Osteocyte (in vitro differentiated cells): ENCODE data around the gene SYT12. TPM values are rescaled to one million over a fixed set of nuclear protein-coding genes. Genes with fewer than 3 reads are reported as not detected.
"Not testable (repeated sequence)": the region's sequence is repeated elsewhere in the genome, so short reads cannot be mapped to it uniquely, and the experiment has no call there.

Experiments
- DNase-seq: peaks from one replicate; pipeline ENCODE4 v3.0.0; 2021; ENCODE audit warnings: mixed read lengths; ENCODE audit not compliant: unreplicated experiment; ENCODE audit errors: extremely low spot score
- H3K27ac Mint-ChIP-seq: one replicate; pipeline ENCODE4 v1.8.0; 2021; ENCODE audit warnings: mild to moderate bottlenecking, mixed read lengths; ENCODE audit not compliant: unreplicated experiment
- H3K27me3 Mint-ChIP-seq: one replicate; pipeline ENCODE4 v1.8.0; 2021; ENCODE audit warnings: mixed read lengths; ENCODE audit not compliant: unreplicated experiment
- H3K36me3 Mint-ChIP-seq: one replicate; pipeline ENCODE4 v1.8.0; 2021; ENCODE audit warnings: mixed read lengths; ENCODE audit not compliant: unreplicated experiment
- H3K4me1 Mint-ChIP-seq: one replicate; pipeline ENCODE4 v1.8.0; 2021; ENCODE audit warnings: mixed read lengths; ENCODE audit not compliant: unreplicated experiment
- H3K4me3 Mint-ChIP-seq: one replicate; pipeline ENCODE4 v1.8.0; 2021; ENCODE audit warnings: mild to moderate bottlenecking, moderate library complexity, mixed read lengths; ENCODE audit not compliant: unreplicated experiment
- H3K9me3 Mint-ChIP-seq: one replicate; pipeline ENCODE4 v1.8.0; 2021; ENCODE audit warnings: mixed read lengths; ENCODE audit not compliant: unreplicated experiment
- total RNA-seq: library from RNA; stranded (reverse); gene quantifications from 2 replicates; pipeline ENCODE4 v1.2.1, GENCODE V29; 2021
- TF ChIP-seq, protein P1 (sequence below): fragments of 200-600 bp; sonication (generic); IDR thresholded peaks from 2 replicates; pipeline ENCODE4 v1.5.0; 2021; ENCODE audit warnings: antibody characterized with exemption, mild to moderate bottlenecking, moderate library complexity

The SYT12 gene
- total RNA-seq, 1 donor from 2014 or later: 1.7 TPM

DNA sequence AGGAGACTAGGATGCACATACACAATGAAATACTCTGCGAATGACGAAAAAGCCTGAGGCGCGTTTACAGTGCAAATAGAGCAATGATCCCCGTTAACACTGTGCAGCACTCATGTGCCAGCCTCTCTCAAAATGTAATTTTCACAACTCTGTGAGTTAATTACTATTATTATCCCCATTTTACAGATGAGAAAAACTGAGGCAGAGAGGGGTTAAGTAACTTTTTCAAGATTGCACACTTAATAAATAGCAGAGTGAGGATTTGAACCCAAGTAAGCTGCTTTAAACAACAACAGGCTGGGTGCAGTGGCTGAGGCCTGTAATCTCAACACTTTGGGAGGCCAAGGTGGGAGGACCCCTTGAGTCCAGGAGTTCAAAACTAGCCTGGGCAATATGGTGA is 21.6 kb upstream of the SYT12 start:
- H3K27ac Mint-ChIP-seq: no peak overlapping the region
- peaks cover 13% of the 10 kb centered on the region for H3K4me1 Mint-ChIP-seq
- H3K9me3 Mint-ChIP-seq: no peaks in the 10 kb centered on the region
- H3K36me3 Mint-ChIP-seq: no peaks in the 10 kb centered on the region
- no peak for DNase-seq
- TF ChIP-seq, protein P1, sequence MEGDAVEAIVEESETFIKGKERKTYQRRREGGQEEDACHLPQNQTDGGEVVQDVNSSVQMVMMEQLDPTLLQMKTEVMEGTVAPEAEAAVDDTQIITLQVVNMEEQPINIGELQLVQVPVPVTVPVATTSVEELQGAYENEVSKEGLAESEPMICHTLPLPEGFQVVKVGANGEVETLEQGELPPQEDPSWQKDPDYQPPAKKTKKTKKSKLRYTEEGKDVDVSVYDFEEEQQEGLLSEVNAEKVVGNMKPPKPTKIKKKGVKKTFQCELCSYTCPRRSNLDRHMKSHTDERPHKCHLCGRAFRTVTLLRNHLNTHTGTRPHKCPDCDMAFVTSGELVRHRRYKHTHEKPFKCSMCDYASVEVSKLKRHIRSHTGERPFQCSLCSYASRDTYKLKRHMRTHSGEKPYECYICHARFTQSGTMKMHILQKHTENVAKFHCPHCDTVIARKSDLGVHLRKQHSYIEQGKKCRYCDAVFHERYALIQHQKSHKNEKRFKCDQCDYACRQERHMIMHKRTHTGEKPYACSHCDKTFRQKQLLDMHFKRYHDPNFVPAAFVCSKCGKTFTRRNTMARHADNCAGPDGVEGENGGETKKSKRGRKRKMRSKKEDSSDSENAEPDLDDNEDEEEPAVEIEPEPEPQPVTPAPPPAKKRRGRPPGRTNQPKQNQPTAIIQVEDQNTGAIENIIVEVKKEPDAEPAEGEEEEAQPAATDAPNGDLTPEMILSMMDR: no peak
- no peaks in the 10 kb centered on the region for H3K27me3 Mint-ChIP-seq
- H3K4me3 Mint-ChIP-seq: no peak overlapping the region

- no peak overlapping the region for H3K27ac Mint-ChIP-seq
- H3K9me3 Mint-ChIP-seq: no peaks in the 10 kb centered on the region
Observed at GRCh38 chr11:67002297-67002913, 20.5 kb upstream of the SYT12 start.

GRCh38 chr11:67002921-67003411 is 20.0 kb upstream of the SYT12 start:
- H3K4me3 Mint-ChIP-seq: no peak overlapping the region
- no peak overlapping the region for H3K27ac Mint-ChIP-seq
- no peaks in the 10 kb centered on the region for H3K9me3 Mint-ChIP-seq
- H3K4me1 Mint-ChIP-seq: peaks cover 4% of the 10 kb centered on the region
- H3K36me3 Mint-ChIP-seq: no peaks in the 10 kb centered on the region
- DNase-seq: no peak
- TF ChIP-seq, protein P1: no peak
- no peaks in the 10 kb centered on the region for H3K27me3 Mint-ChIP-seq

More at GRCh38 chr11:67002297-67002913, 20.5 kb upstream of the SYT12 start:
- TF ChIP-seq, protein P1: no peak
- no peaks in the 10 kb centered on the region for H3K36me3 Mint-ChIP-seq
- no peak for DNase-seq
- no peaks in the 10 kb centered on the region for H3K27me3 Mint-ChIP-seq
- peaks cover 5% of the 10 kb centered on the region for H3K4me1 Mint-ChIP-seq
- no peak overlapping the region for H3K4me3 Mint-ChIP-seq

GRCh38 chr11:67005200-67005599 is 17.7 kb upstream of the SYT12 start:
- H3K27me3 Mint-ChIP-seq, H3K4me1 Mint-ChIP-seq, H3K36me3 Mint-ChIP-seq, H3K27ac Mint-ChIP-seq, H3K4me3 Mint-ChIP-seq, H3K9me3 Mint-ChIP-seq, DNase-seq: not testable (repeated sequence)

GRCh38 chr11:67006029-67006884 is 16.7 kb upstream of the SYT12 start:
- DNase-seq: no peak
- Mint-ChIP-seq H3K9me3 (no peaks in the 10 kb centered on the region), H3K36me3 (no peaks in the 10 kb centered on the region), H3K4me1 (peaks cover 4% of the 10 kb centered on the region), H3K27me3 (no peaks in the 10 kb centered on the region), H3K4me3 (no peak overlapping the region), H3K27ac (no peak overlapping the region)
- TF ChIP-seq, protein P1: no peak
